ENCODE data around the gene BMP10. TPM values are rescaled to one million over a fixed set of nuclear protein-coding genes. Genes with fewer than 3 reads are reported as not detected.

Gene BMP10
- total and polyA plus RNA-seq, 4 experiments from 2014 or later: not detected

DNA sequence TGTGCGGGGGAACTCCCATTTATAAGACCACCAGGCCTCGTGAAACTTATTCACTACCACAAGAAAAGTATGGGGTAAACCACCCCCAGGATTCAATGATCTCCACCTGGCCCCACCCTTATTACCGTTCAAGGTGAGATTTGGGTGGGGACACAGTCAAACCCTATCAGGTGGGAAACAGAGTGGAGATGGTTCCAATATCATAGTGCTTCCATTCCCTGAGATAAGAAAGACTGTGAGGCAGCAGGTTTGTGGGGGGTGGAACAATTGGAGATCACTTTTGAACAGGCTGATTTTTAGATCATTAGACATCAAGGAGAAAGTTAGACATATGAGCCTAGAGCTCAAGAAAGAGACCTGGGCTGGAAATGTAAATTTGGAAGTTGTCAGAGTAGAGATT is 42.2 kb upstream of the BMP10 start:
- no peaks in the 10 kb centered on the region for H3K9me3 Mint-ChIP-seq
- H3K4me3 ChIP-seq (ENCODE audit: low read length in 2 of 2): no peak overlapping the region
- H3K9me3 ChIP-seq (ENCODE audit: control insufficient read depth in 1 of 2, low read length in 2 of 2): no peaks in the 10 kb centered on the region
- ChIA-PET CTCF (ENCODE audit: partially characterized antibody) (interaction anchor here (0.9 to 5.0 kb wide), 9 partner anchors 12 to 450 kb away, joined by 3 to 47 read pairs (median 7); no protein-coding TSS in a partner anchor), POLR2A (ENCODE audit: partially characterized antibody) (interaction anchor here (1.5 to 2.2 kb wide), 4 partner anchors 11 to 450 kb away, joined by 3 to 7 read pairs (median 4); no protein-coding TSS in a partner anchor)
- H3K4me1 ChIP-seq (ENCODE audit: insufficient read depth, low read length): peaks cover 57% of the 10 kb centered on the region
- no peak overlapping the region for H3K27ac ChIP-seq (ENCODE audit: low read depth, low read length)
- H3K27me3 Mint-ChIP-seq: no peaks in the 10 kb centered on the region
- intact Hi-C loops (cut with micrococcal nuclease): no loop called here
- no peaks in the 10 kb centered on the region for H3K36me3 ChIP-seq (ENCODE audit: insufficient read depth, low read length)
- H3K4me3 Mint-ChIP-seq: no peak overlapping the region
- no peak overlapping the region for H3K27ac Mint-ChIP-seq
- H3K36me3 Mint-ChIP-seq: no peaks in the 10 kb centered on the region
- peaks cover 22 to 26% (median 23%) of the 10 kb centered on the region in 4 donors for H3K4me1 Mint-ChIP-seq
- no peak for DNase-seq
- no peaks in the 10 kb centered on the region for H3K27me3 ChIP-seq (ENCODE audit: insufficient read depth, low read length)

- Mint-ChIP-seq H3K4me1 (peaks cover 28 to 32% (median 30%) of the 10 kb centered on the region in 4 donors), H3K27me3 (no peaks in the 10 kb centered on the region), H3K4me3 (no peak overlapping the region), H3K9me3 (no peaks in the 10 kb centered on the region), H3K36me3 (no peaks in the 10 kb centered on the region), H3K27ac (no peak overlapping the region)
- no peaks in the 10 kb centered on the region for H3K9me3 ChIP-seq (ENCODE audit: control insufficient read depth in 1 of 2, low read length in 2 of 2)
- peak; percentile 41 to 51 (median 48) for DNase-seq
- ChIA-PET POLR2A (ENCODE audit: partially characterized antibody) (interaction anchor here (0.9 to 2.2 kb wide), 8 partner anchors 12 to 445 kb away, joined by 3 to 7 read pairs (median 6); partner anchors contain the start of genes APLF, ARHGAP25 and FBXO48), CTCF (ENCODE audit: partially characterized antibody) (interaction anchor here (0.6 to 5.0 kb wide), 8 partner anchors 13 to 449 kb away, joined by 3 to 47 read pairs (median 10); no protein-coding TSS in a partner anchor)
- H3K4me1 ChIP-seq (ENCODE audit: insufficient read depth, low read length): peaks cover 64% of the 10 kb centered on the region
- no peaks in the 10 kb centered on the region for H3K27me3 ChIP-seq (ENCODE audit: insufficient read depth, low read length)
- H3K36me3 ChIP-seq (ENCODE audit: insufficient read depth, low read length): no peaks in the 10 kb centered on the region
- no peak overlapping the region for H3K4me3 ChIP-seq (ENCODE audit: low read length in 2 of 2)
- H3K27ac ChIP-seq (ENCODE audit: low read depth, low read length): peak overlapping the region; percentile 16
- intact Hi-C loops (cut with micrococcal nuclease): no loop called here
Measured at GRCh38 chr2:68912732-68913131, 41.5 kb upstream of the BMP10 start.

DNA sequence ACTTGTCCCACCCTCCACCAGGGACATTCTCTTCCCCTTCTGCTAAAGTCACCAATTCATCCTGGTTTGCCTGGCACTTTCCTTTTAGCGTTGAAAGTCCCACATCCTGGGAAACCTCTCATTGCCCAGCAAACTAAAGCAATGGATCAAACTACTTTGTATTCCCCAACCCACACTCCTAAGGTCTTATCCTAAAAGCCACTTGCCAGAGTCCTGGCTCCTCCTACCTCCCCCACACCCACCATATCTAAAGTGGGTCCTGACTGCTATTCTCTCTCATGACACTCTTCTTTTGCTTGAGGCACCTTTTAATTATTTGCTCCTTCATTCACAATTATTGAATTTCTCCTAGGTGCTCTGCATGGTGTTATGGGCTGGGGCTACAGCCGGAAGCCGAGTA is 40.9 kb upstream of the BMP10 start:
- ChIA-PET CTCF (ENCODE audit: partially characterized antibody) (interaction anchor here (1.0 to 5.0 kb wide), 10 partner anchors 14 to 449 kb away, joined by 3 to 47 read pairs (median 7); no protein-coding TSS in a partner anchor), POLR2A (ENCODE audit: partially characterized antibody) (interaction anchor here (0.9 to 2.2 kb wide), 9 partner anchors 13 to 445 kb away, joined by 3 to 7 read pairs (median 5); partner anchors contain the start of genes APLF, ARHGAP25 and FBXO48)
- intact Hi-C loops (cut with micrococcal nuclease): no loop called here
- H3K27ac ChIP-seq (ENCODE audit: low read depth, low read length): no peak overlapping the region
- H3K9me3 ChIP-seq (ENCODE audit: control insufficient read depth in 1 of 2, low read length in 2 of 2): no peaks in the 10 kb centered on the region
- no peak overlapping the region for H3K4me3 ChIP-seq (ENCODE audit: low read length in 2 of 2)
- DNase-seq: no peak
- Mint-ChIP-seq H3K4me3 (no peak overlapping the region), H3K9me3 (no peaks in the 10 kb centered on the region), H3K36me3 (no peaks in the 10 kb centered on the region), H3K27me3 (no peaks in the 10 kb centered on the region), H3K4me1 (peaks cover 33 to 36% (median 34%) of the 10 kb centered on the region in 4 donors), H3K27ac (no peak overlapping the region)
- H3K27me3 ChIP-seq (ENCODE audit: insufficient read depth, low read length): no peaks in the 10 kb centered on the region
- H3K36me3 ChIP-seq (ENCODE audit: insufficient read depth, low read length): no peaks in the 10 kb centered on the region
- peaks cover 70% of the 10 kb centered on the region for H3K4me1 ChIP-seq (ENCODE audit: insufficient read depth, low read length)

- Histone ChIP-seq H3K4me3 (ENCODE audit: low read length in 2 of 2) (no peak overlapping the region), H3K4me1 (ENCODE audit: insufficient read depth, low read length) (peaks cover 71% of the 10 kb centered on the region), H3K36me3 (ENCODE audit: insufficient read depth, low read length) (no peaks in the 10 kb centered on the region), H3K9me3 (ENCODE audit: control insufficient read depth in 1 of 2, low read length in 2 of 2) (no peaks in the 10 kb centered on the region), H3K27me3 (ENCODE audit: insufficient read depth, low read length) (no peaks in the 10 kb centered on the region), H3K27ac (ENCODE audit: low read depth, low read length) (peak overlapping the region; percentile 0)
- CTCF ChIA-PET (ENCODE audit: partially characterized antibody): interaction anchor here (0.7 to 5.0 kb wide), 10 partner anchors 14 to 448 kb away, joined by 3 to 47 read pairs (median 6); no protein-coding TSS in a partner anchor
- Mint-ChIP-seq H3K9me3 (no peaks in the 10 kb centered on the region), H3K27ac (peak overlapping the region in 1 of 7 donors; percentile 68), H3K27me3 (no peaks in the 10 kb centered on the region), H3K4me1 (peaks cover 34 to 39% (median 36%) of the 10 kb centered on the region in 4 donors), H3K4me3 (no peak overlapping the region), H3K36me3 (no peaks in the 10 kb centered on the region)
- intact Hi-C loops (cut with micrococcal nuclease): no loop called here
- POLR2A ChIA-PET (ENCODE audit: partially characterized antibody): interaction anchor here (0.9 to 2.2 kb wide), 7 partner anchors 13 to 444 kb away, joined by 3 to 7 read pairs (median 5); partner anchors contain the start of genes APLF and FBXO48
- no peak for DNase-seq
Measured at GRCh38 chr2:68911709-68912108, 40.5 kb upstream of the BMP10 start.

- peak overlapping the region in 3 of 8 donors; percentile 16 to 27 (median 26) for H3K4me3 Mint-ChIP-seq
- Histone ChIP-seq H3K27me3 (ENCODE audit: insufficient read depth, low read length) (no peaks in the 10 kb centered on the region), H3K9me3 (ENCODE audit: control insufficient read depth in 1 of 2, low read length in 2 of 2) (no peaks in the 10 kb centered on the region), H3K27ac (ENCODE audit: low read depth, low read length) (peak overlapping the region; percentile 0), H3K36me3 (ENCODE audit: insufficient read depth, low read length) (no peaks in the 10 kb centered on the region), H3K4me3 (ENCODE audit: low read length in 2 of 2) (no peak overlapping the region), H3K4me1 (ENCODE audit: insufficient read depth, low read length) (peaks cover 76% of the 10 kb centered on the region)
- ChIA-PET CTCF (ENCODE audit: partially characterized antibody) (interaction anchor here (0.7 to 5.0 kb wide), 10 partner anchors 15 to 448 kb away, joined by 3 to 47 read pairs (median 6); no protein-coding TSS in a partner anchor), POLR2A (ENCODE audit: partially characterized antibody) (interaction anchor here (1.1 to 2.2 kb wide), 3 partner anchors 145 to 162 kb away, joined by 3 to 7 read pairs (median 4); no protein-coding TSS in a partner anchor)
- no peaks in the 10 kb centered on the region for H3K27me3 Mint-ChIP-seq
- peaks cover 34 to 42% (median 36%) of the 10 kb centered on the region in 4 donors for H3K4me1 Mint-ChIP-seq
- no peaks in the 10 kb centered on the region for H3K9me3 Mint-ChIP-seq
- intact Hi-C loops (cut with micrococcal nuclease): no loop called here
- H3K36me3 Mint-ChIP-seq: no peaks in the 10 kb centered on the region
- DNase-seq: no peak
- peak overlapping the region in 2 of 7 donors; percentile 15 to 16 for H3K27ac Mint-ChIP-seq
Measured at GRCh38 chr2:68911246-68911645, 40.0 kb upstream of the BMP10 start.

- peak; percentile 43 to 69 (median 54) for DNase-seq
- Histone ChIP-seq H3K9me3 (ENCODE audit: control insufficient read depth in 1 of 2, low read length in 2 of 2) (no peaks in the 10 kb centered on the region), H3K27me3 (ENCODE audit: insufficient read depth, low read length) (no peaks in the 10 kb centered on the region), H3K4me1 (ENCODE audit: insufficient read depth, low read length) (peaks cover 76% of the 10 kb centered on the region), H3K4me3 (ENCODE audit: low read length in 2 of 2) (no peak overlapping the region), H3K27ac (ENCODE audit: low read depth, low read length) (no peak overlapping the region), H3K36me3 (ENCODE audit: insufficient read depth, low read length) (no peaks in the 10 kb centered on the region)
- Mint-ChIP-seq H3K4me1 (peaks cover 31 to 38% (median 36%) of the 10 kb centered on the region in 4 donors), H3K9me3 (no peaks in the 10 kb centered on the region), H3K27ac (peak overlapping the region; percentile 70 to 92 (median 84)), H3K27me3 (no peaks in the 10 kb centered on the region), H3K4me3 (peak overlapping the region in 5 of 8 donors; percentile 15 to 70 (median 55)), H3K36me3 (no peaks in the 10 kb centered on the region)
- ChIA-PET CTCF (ENCODE audit: partially characterized antibody) (interaction anchor here (0.8 to 4.9 kb wide), 17 partner anchors 9 to 457 kb away, joined by 3 to 81 read pairs (median 4); no protein-coding TSS in a partner anchor), POLR2A (ENCODE audit: partially characterized antibody) (interaction anchor here (0.7 to 4.2 kb wide), 7 partner anchors 15 to 201 kb away, joined by 3 to 24 read pairs (median 15); no protein-coding TSS in a partner anchor)
- intact Hi-C loops (cut with micrococcal nuclease): loop anchor here (1.0 to 5.0 kb wide), 5 partner anchors 81 to 753 kb away; partner anchors contain the start of gene PNO1
Measured at GRCh38 chr2:68909793-68910674, 38.8 kb upstream of the BMP10 start.
